Activated T-cell treated with anti-CD3 and anti-CD28 coated beads, Interleukin-2, amount 50 U/mL, for 72 hours (primary cell): Measurements from ENCODE around the gene RASGEF1B. TPM values are rescaled to one million over a fixed set of nuclear protein-coding genes. Genes with fewer than 3 reads are reported as not detected.
A peak's percentile ranks its signal among the peaks of the same experiment; 100 is the strongest.

Source experiments
- ATAC-seq, 2 donors: fragments of 150-1000 bp; cut with Tn5 transposase; replicated peaks in 1 of 2; 2 replicates each; pipeline ENCODE4 v1.10.0; 2021; ENCODE audit warnings: moderate library complexity in 2 of 2, mild to moderate bottlenecking in 1 of 2
- DNase-seq, 2 donors: peaks; one replicate each; pipeline ENCODE4 v3.0.0; 2021 to 2022; ENCODE audit warnings: mixed read lengths in 1 of 2
- H3K27ac Mint-ChIP-seq: one replicate; pipeline ENCODE4 v1.8.0; 2022; ENCODE audit warnings: mild to moderate bottlenecking, moderate library complexity, mixed read lengths
- H3K27me3 Mint-ChIP-seq: one replicate; pipeline ENCODE4 v1.8.0; 2022; ENCODE audit warnings: low read depth, mixed read lengths
- H3K36me3 Mint-ChIP-seq, 2 donors: one replicate each; pipeline ENCODE4 v1.8.0; 2022; ENCODE audit warnings: mixed read lengths in 2 of 2, mild to moderate bottlenecking in 1 of 2; ENCODE audit not compliant: insufficient read depth in 2 of 2
- H3K4me1 Mint-ChIP-seq: one replicate; pipeline ENCODE4 v1.8.0; 2022; ENCODE audit warnings: low read depth, mixed read lengths
- H3K4me3 Mint-ChIP-seq, 2 donors: one replicate each; pipeline ENCODE4 v1.8.0; 2022; ENCODE audit warnings: mild to moderate bottlenecking in 2 of 2, mixed read lengths in 2 of 2, moderate library complexity in 2 of 2
- H3K9me3 Mint-ChIP-seq, 2 donors: one replicate each; pipeline ENCODE4 v1.8.0; 2022; ENCODE audit warnings: mixed read lengths in 2 of 2
- total RNA-seq, 2 donors: library from RNA; stranded (reverse); gene quantifications; one replicate each; pipeline ENCODE4 v1.2.3, GENCODE V29; 2022

The RASGEF1B gene
- total RNA-seq, 2 donors from 2014 or later, result 7.3 to 8.6 TPM

DNA sequence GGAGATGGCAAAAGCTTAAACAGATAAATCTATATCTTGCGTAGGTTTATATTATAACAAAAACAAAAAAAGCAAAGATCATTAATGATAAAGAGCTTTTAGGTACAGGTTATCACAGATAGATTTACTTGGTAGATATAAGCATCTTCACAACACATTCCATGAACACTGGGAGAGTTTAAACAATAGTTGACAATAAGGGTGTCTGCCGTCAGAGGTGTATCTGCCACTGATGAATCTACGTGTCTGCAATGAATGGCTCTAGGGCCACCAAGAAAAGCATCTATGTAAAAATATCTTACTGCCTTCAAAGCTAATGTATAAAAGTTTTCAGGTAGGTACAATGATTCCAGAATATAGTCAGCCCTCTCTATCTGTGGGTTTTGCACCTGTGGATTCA lies 43.7 kb downstream of the RASGEF1B start:
- Mint-ChIP-seq H3K27ac (no peak overlapping the region), H3K4me1 (no peaks in the 10 kb centered on the region), H3K4me3 (no peak overlapping the region), H3K36me3 (peaks cover 3 to 4% of the 10 kb centered on the region in 2 donors), H3K27me3 (no peaks in the 10 kb centered on the region), H3K9me3 (no peaks in the 10 kb centered on the region)
- ATAC-seq, result no peak
- no peak for DNase-seq

DNA sequence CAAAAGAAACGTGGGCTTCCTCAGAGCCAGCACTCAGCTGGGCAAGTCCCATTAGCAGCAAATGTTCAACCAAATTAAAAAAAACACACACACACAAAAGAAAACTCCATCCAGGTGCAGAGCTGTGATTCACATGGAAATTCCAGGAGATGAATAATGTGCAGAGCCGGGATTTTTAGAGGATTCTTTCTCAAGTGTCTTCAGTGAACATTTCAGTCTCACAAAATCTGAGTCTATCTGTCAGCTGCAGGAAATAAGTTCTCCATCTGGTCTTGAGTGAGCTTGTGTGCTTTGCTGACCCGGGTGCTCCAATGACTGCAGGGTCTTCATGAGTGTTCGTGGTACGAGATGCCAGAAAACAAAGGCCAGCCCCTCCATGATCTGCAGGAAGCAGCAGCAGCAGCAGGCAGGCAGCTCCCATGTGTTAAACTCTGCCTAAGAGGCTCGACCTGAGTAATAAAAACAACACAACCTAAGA lies 44.3 kb downstream of the RASGEF1B start:
- Mint-ChIP-seq H3K36me3 (peaks cover 3 to 4% of the 10 kb centered on the region in 2 donors), H3K4me1 (peaks cover 6% of the 10 kb centered on the region), H3K4me3 (no peak overlapping the region), H3K27me3 (no peaks in the 10 kb centered on the region), H3K27ac (no peak overlapping the region), H3K9me3 (no peaks in the 10 kb centered on the region)
- ATAC-seq (no peak), DNase-seq (no peak)

DNA sequence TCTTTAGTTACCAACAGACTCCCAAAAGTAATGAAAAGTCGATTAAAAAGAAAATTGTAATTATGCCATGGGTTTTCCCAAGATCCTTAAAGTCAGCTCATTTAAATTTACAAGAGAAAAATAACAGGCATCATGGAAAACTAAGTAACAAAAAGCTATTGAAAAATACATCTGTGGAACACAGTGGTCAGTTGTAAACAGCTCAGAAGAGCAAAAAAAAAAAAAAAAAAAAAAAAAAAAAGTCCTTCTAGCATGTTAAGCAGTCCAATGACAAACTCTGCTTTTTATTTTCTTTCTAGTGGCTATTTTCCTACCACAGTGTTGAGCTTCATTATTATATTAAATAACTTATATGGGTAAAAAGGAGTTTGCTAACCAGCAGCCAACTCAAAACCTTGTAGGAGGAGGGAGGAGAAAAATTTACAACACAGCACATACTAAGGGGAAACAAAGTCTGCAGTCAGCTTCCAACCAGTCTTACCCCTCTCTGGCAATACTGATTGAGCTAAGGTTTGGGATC lies 44.9 kb downstream of the RASGEF1B start:
- H3K36me3 Mint-ChIP-seq, result peaks cover 3 to 4% of the 10 kb centered on the region in 2 donors
- no peak for ATAC-seq
- H3K9me3 Mint-ChIP-seq, result no peaks in the 10 kb centered on the region
- H3K4me1 Mint-ChIP-seq, result peaks cover 12% of the 10 kb centered on the region
- DNase-seq, result no peak
- H3K27ac Mint-ChIP-seq, result no peak overlapping the region
- no peak overlapping the region for H3K4me3 Mint-ChIP-seq
- no peaks in the 10 kb centered on the region for H3K27me3 Mint-ChIP-seq

DNA sequence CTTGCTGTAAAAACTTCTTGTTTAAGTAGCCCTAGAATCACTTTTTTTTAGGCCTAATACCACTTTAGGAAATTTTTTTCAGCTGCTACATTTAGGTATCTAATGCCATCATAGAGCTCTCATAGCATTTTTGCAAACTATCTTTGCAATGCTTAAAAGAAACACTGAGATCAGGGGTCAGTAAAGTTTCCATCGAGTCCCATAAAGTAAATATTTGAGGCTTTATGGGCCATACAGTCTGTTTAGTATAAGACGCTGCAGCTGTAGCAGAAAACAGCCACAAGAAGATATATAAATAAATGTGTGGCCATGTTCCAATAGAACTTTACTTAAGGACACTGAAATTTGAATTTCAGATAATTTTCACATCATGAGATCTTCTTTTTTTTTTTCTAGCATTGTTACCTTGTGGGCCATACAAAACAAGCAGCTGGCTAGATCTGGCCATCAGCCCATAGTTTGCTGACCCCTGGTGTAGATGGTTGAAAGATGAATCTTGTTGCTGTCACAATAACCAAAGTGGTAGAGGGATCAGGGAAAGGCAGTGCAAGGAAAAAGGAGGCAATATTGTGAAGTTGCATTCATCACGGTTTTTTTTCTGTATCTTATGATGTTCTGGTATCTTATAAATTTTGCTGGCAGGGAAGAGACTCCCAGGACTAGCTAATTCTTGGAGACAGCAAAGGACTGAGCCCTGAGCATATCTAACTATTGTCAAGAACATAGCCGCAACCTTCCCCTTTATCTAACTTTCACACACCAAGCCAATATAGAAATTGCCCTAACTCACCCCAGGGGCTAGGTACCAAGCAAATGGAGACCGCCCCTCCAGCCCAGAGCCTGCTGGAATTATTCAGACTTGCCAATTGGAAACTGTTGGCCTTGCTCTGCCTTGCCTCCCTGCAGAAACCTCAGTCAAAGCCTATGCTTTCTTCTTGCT lies 46.6 kb downstream of the RASGEF1B start:
- Mint-ChIP-seq H3K27me3 (no peaks in the 10 kb centered on the region), H3K4me3 (no peak overlapping the region), H3K27ac (no peak overlapping the region), H3K9me3 (no peaks in the 10 kb centered on the region), H3K4me1 (peaks cover 21% of the 10 kb centered on the region), H3K36me3 (peaks cover 3 to 4% of the 10 kb centered on the region in 2 donors)
- no peak for ATAC-seq
- no peak for DNase-seq

DNA sequence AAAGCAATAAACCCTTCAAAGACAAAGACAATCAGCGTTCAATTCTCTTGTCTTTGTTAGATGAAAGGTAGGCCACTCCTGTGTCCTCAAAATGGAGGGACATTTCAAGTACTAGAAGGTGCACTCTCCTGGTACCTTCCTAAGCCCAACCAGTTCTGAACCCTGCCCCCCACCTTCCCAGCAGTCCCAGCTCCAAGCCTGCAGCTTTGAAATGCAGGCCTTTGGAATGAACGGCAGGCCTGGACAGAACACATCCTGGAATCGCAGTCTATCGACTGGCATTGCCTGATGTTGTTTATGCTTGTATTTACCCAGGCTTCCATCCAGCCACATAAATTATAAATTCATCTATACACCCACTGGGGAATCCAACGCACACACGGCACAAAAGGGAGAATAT lies 47.4 kb downstream of the RASGEF1B start:
- no peak overlapping the region for H3K4me3 Mint-ChIP-seq
- no peaks in the 10 kb centered on the region for H3K9me3 Mint-ChIP-seq
- H3K27me3 Mint-ChIP-seq, result no peaks in the 10 kb centered on the region
- peaks cover 3 to 4% of the 10 kb centered on the region in 2 donors for H3K36me3 Mint-ChIP-seq
- H3K4me1 Mint-ChIP-seq, result peaks cover 21% of the 10 kb centered on the region
- ATAC-seq (no peak), DNase-seq (no peak)
- H3K27ac Mint-ChIP-seq, result no peak overlapping the region

DNA sequence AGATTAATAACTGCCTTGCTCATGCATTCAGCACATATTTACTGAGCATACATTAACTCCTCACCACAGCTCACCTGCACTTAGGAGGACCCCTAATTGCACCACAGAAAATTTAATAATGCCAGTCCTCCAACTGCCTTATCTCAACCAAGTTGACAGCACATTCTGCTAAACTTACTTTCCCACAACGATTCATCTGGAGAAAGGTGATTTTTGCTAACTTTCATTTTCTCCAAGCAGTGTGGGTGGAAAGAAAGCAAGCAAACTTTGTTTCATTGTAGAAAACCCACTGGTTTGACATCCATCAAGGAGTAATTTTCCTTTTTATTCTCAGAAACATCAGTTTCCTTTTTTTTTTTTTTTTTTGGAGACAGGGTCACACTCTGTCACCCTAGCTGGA lies 49.1 kb downstream of the RASGEF1B start:
- DNase-seq, result no peak
- no peaks in the 10 kb centered on the region for H3K27me3 Mint-ChIP-seq
- no peaks in the 10 kb centered on the region for H3K9me3 Mint-ChIP-seq
- H3K36me3 Mint-ChIP-seq, result no peaks in the 10 kb centered on the region
- H3K4me1 Mint-ChIP-seq, result peaks cover 21% of the 10 kb centered on the region
- no peak overlapping the region for H3K4me3 Mint-ChIP-seq
- H3K27ac Mint-ChIP-seq, result no peak overlapping the region
- ATAC-seq, result peak; percentile 52 to 54

DNA sequence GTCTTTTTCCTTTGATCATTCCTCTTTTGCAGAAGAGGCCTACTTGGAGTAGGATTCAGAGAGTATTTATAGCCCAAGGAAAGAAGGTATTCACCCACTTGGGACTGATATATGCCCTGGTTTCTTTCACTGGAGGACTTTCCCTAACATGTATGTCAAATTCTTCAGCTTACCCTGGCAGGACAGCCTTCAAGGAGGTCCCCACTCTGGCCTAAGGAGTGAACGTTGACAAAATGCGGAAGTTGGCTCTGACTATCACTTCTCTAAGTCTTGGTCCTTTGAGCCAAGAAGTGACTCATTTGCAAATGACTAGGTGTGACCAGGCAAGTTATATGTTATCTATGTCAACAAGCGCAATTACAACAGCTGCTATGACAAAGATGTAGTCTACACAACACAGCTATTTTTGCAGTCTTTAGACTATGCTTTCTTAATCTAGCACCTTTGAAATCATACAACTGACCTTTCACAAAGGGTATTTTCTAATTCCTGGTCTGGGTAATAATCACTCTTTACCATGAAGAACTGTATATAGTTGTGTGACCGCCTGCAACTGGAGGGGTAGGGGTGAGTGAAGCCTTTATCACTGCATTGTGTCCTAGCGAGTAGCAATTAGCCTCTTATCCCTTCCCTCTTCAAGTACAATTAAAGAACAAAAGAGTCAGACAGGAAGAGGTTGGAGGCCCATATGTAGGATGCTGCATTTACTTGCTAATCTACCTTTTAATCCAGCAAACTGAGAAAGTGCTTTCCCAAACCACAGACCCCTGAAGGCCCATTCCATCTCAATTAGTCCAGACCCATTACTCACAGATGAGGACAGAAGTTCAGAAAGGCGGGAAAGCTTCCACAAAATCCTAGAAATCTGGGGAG lies 50.1 kb downstream of the RASGEF1B start:
- H3K27ac Mint-ChIP-seq, result peak overlapping the region; percentile 21
- ATAC-seq (peak; percentile 76 to 77), DNase-seq (peak; percentile 2 to 12)
- H3K4me1 Mint-ChIP-seq, result peaks cover 21% of the 10 kb centered on the region
- no peak overlapping the region for H3K4me3 Mint-ChIP-seq
- H3K9me3 Mint-ChIP-seq, result no peaks in the 10 kb centered on the region
- no peaks in the 10 kb centered on the region for H3K27me3 Mint-ChIP-seq
- no peaks in the 10 kb centered on the region for H3K36me3 Mint-ChIP-seq

DNA sequence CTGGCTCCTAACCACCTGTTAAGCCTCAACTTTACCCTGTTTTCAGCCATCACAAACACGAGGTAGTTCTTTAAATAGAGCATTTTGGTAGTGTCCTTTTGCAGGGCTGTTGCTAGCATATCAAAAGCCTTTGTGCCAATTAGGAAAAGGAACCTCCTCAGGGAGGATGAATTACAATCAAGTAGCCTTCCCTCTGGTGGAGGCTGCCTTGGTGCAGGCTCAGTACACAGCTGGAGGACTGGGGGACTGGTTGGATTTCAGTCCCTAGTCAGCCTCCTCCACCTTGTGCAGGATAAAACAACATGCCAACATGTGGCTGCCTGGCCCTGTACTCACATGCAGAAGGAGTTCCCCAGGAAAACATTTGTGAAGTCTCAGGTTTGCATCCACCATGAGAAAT lies 53.1 kb downstream of the RASGEF1B start:
- H3K4me3 Mint-ChIP-seq, result no peak overlapping the region
- no peak for ATAC-seq

DNA sequence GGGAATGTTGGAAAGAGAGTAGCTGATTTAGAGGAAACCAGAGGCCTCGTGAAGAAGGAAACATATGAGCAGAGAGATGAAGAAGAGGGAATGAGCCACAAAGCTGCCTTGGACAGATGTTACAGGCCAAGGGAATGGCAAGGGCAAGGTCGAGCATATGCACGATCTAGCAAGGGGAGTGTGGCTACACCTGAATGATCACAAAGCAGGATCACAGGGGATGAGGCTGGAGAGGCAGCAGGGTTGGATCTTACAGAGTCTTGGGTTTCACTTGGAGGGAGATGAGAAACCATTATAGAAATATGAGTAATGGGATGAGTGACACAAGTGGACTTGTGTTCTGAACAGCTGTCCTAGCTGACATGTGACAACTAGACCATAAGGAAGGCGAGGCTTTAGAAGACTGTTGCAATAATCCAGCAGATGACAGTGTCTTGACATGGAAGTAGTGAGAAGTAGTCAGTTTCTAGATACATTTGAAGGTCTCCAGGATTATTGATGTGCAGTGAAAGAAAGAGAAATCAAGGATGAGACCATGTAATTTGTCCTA lies 58.7 kb downstream of the RASGEF1B start:
- no peaks in the 10 kb centered on the region for H3K4me1 Mint-ChIP-seq

More for the DNA sequence above, 53.1 kb downstream of the RASGEF1B start:
- DNase-seq, result no peak
- H3K36me3 Mint-ChIP-seq, result no peaks in the 10 kb centered on the region
- no peaks in the 10 kb centered on the region for H3K27me3 Mint-ChIP-seq
- no peak overlapping the region for H3K27ac Mint-ChIP-seq
- H3K9me3 Mint-ChIP-seq, result peaks cover 0 to 2% of the 10 kb centered on the region in 2 donors
- peaks cover 21% of the 10 kb centered on the region for H3K4me1 Mint-ChIP-seq

DNA sequence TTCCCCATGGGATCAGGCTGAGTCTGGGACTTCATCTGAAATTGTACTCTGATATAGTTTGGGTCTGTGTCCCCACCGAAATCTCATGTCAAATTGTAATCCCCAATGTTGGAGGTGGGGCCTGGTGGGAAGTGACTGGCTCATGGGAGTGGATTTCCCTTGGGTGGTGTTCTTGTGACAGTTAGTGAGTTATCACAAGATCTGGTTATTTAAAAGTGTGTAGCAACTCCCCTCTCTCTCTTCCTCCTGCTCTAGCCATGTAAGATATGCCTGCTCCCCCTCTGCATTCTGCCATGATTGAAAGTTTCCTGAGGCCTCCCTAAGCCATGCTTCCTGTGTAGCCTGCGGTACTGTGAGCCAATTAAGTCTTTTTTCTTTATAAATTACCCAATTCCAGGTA lies 61.0 kb downstream of the RASGEF1B start:
- Mint-ChIP-seq H3K4me3 (no peak overlapping the region), H3K9me3 (peaks cover 0 to 2% of the 10 kb centered on the region in 2 donors), H3K4me1 (no peaks in the 10 kb centered on the region), H3K27me3 (no peaks in the 10 kb centered on the region), H3K36me3 (no peaks in the 10 kb centered on the region), H3K27ac (no peak overlapping the region)
- DNase-seq (no peak), ATAC-seq (no peak)

More for the DNA sequence above, 58.7 kb downstream of the RASGEF1B start:
- ATAC-seq (no peak), DNase-seq (no peak)
- Mint-ChIP-seq H3K27ac (no peak overlapping the region), H3K4me3 (no peak overlapping the region), H3K9me3 (peaks cover 0 to 2% of the 10 kb centered on the region in 2 donors), H3K36me3 (no peaks in the 10 kb centered on the region), H3K27me3 (no peaks in the 10 kb centered on the region)

DNA sequence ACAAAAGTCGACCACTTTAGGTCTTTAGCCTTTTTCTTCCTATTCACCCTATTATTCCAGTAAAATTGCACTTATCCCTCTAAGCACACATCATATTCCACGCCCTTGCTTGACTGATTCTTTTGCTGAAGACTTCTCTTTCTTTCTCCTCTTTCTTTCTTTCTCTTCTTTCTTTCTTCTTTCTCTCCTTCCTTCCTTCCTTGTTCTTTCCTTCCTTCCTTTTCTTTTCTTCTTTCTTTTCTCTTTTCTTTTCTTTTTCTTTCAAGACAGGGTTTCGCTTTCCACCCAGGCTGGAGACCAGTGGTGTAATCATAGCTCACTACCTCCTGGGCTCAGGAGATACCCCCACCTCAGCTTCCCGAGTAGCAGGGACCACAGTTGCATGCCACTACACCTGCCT lies 61.9 kb downstream of the RASGEF1B start:
- ATAC-seq, result no peak
- H3K36me3 Mint-ChIP-seq, result no peaks in the 10 kb centered on the region

DNA sequence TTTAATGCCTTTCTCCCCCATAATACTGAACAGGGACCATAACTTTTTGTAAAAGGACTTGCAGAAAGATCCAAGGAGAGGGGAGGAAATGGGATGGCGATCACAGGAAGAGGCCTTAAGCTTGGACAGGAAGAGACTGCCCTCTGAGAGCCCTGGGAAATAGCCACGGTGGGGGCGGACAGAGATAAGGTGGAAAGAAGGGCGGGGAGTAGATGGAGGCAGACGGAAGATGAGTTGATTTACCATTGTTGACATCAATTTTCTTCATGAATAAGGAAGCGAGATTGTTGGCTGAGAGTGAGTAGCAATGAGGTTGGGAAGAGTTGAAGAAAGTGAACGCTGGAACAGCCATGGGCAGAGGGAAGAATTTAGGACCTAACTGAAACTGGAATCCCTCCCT lies 63.4 kb downstream of the RASGEF1B start:
- Mint-ChIP-seq H3K27me3 (no peaks in the 10 kb centered on the region), H3K4me1 (peaks cover 6% of the 10 kb centered on the region), H3K4me3 (no peak overlapping the region), H3K9me3 (no peaks in the 10 kb centered on the region), H3K36me3 (no peaks in the 10 kb centered on the region), H3K27ac (no peak overlapping the region)
- DNase-seq (no peak), ATAC-seq (no peak)

More for the DNA sequence above, 61.9 kb downstream of the RASGEF1B start:
- Mint-ChIP-seq H3K4me1 (peaks cover 6% of the 10 kb centered on the region), H3K4me3 (no peak overlapping the region), H3K27ac (no peak overlapping the region), H3K27me3 (no peaks in the 10 kb centered on the region), H3K9me3 (peaks cover 0 to 2% of the 10 kb centered on the region in 2 donors)
- no peak for DNase-seq
